SK-N-SH (cell line): Measurements from ENCODE around the gene PSMA5. TPM values are rescaled to one million over a fixed set of nuclear protein-coding genes. Genes with fewer than 3 reads are reported as not detected.

ENCODE experiments used
- CTCF ChIA-PET: fragments of 300-600, 350-600 bp; formaldehyde crosslinking; extraction: SDS; loops from one replicate; lab custom pipeline; 2021; lab: Yijun Ruan, JAX
- POLR2A ChIA-PET: fragments of 350-600 bp; sonication (Branson Sonifier 250); formaldehyde crosslinking; extraction: SDS; loops from one replicate; lab custom pipeline; 2020; ENCODE audit warnings: antibody characterized with exemption, inconsistent platforms; lab: Yijun Ruan, JAX
- DNase-seq: peaks from one replicate; pipeline ENCODE4 v3.0.0; 2012
- H2AFZ ChIP-seq: fragments of 200-600 bp; sonication (generic); 2 replicates; pipeline ENCODE4 v1.8.1; 2016; ENCODE audit warnings: antibody characterized with exemption, mild to moderate bottlenecking, low read depth
- H3F3A ChIP-seq: fragments of 200-600 bp; sonication (generic); replicated peaks from 2 replicates; pipeline ENCODE3; 2016; ENCODE audit warnings: antibody characterized with exemption, mild to moderate bottlenecking; ENCODE audit not compliant: insufficient read depth
- H3K27ac ChIP-seq, 2 experiments: fragments of 200-500 bp in 1 of 2; fragments of 200-600 bp in 1 of 2; sonication (Bioruptor generic) in 1 of 2; sonication (generic), shearing (Covaris generic) in 1 of 2; 2 replicates each; pipeline versions ENCODE4 v1.5.1 to v1.6.1; 2014 to 2016; ENCODE audit warnings: low read depth in 2 of 2, inconsistent platforms in 1 of 2, low read length in 1 of 2, mild to moderate bottlenecking in 1 of 2, mixed read lengths in 1 of 2
- H3K27me3 ChIP-seq: fragments of 200-600 bp; sonication (generic), shearing (Covaris generic); 2 replicates; pipeline ENCODE4 v1.6.1; 2016; ENCODE audit warnings: mixed run types; ENCODE audit not compliant: insufficient read depth
- H3K36me3 ChIP-seq, 2 experiments: fragments of 200-500 bp in 1 of 2; fragments of 200-600 bp in 1 of 2; sonication (Bioruptor generic) in 1 of 2; sonication (generic) in 1 of 2; replicated peaks in 1 of 2; 2 replicates each; pipeline versions ENCODE3 to v1.5.1; 2014 to 2016; ENCODE audit warnings: low read length in 1 of 2, mild to moderate bottlenecking in 1 of 2; ENCODE audit not compliant: insufficient read depth in 2 of 2, control insufficient read depth in 1 of 2
- H3K4me1 ChIP-seq, 2 experiments: fragments of 200-500 bp in 1 of 2; fragments of 200-600 bp in 1 of 2; sonication (Bioruptor generic) in 1 of 2; sonication (generic), shearing (Covaris generic) in 1 of 2; 2 replicates each; pipeline versions ENCODE4 v1.5.1 to v1.6.1; 2014 to 2016; ENCODE audit warnings: low read depth in 1 of 2, low read length in 1 of 2, mixed run types in 1 of 2; ENCODE audit not compliant: insufficient read depth in 2 of 2, control insufficient read depth in 1 of 2
- H3K4me2 ChIP-seq: fragments of 200-600 bp; sonication (generic), shearing (Covaris generic); 2 replicates; pipeline ENCODE4 v1.6.1; 2017; ENCODE audit warnings: mixed run types
- H3K4me3 ChIP-seq, 2 experiments: fragments of 200-500 bp in 1 of 2; fragments of 200-600 bp in 1 of 2; sonication (Bioruptor generic) in 1 of 2; sonication (generic), shearing (Covaris generic) in 1 of 2; 2 replicates each; pipeline versions ENCODE4 v1.5.1 to v1.8.1; 2014 to 2016; ENCODE audit warnings: low read depth in 2 of 2, inconsistent platforms in 1 of 2, low read length in 1 of 2, mild to moderate bottlenecking in 1 of 2, mixed read lengths in 1 of 2, moderate library complexity in 1 of 2
- H3K79me2 ChIP-seq: fragments of 200-600 bp; sonication (generic); 2 replicates; pipeline ENCODE4 v1.8.1; 2017; ENCODE audit warnings: mild to moderate bottlenecking; ENCODE audit not compliant: insufficient read depth
- H3K9ac ChIP-seq: fragments of 200-600 bp; sonication (generic); 2 replicates; pipeline ENCODE4 v1.6.1; 2017; ENCODE audit warnings: mixed run types
- H3K9me2 ChIP-seq: fragments of 200-600 bp; sonication (generic); 2 replicates; pipeline ENCODE4 v1.6.1; 2017; ENCODE audit warnings: mixed run types
- H3K9me3 ChIP-seq: fragments of 200-600 bp; sonication (generic); 2 replicates; pipeline ENCODE4 v1.6.1; 2017; ENCODE audit warnings: mixed run types, mild to moderate bottlenecking, moderate library complexity
- H4K20me1 ChIP-seq: fragments of 200-600 bp; sonication (generic); 2 replicates; pipeline ENCODE4 v1.6.1; 2017; ENCODE audit warnings: mild to moderate bottlenecking, mixed run types; ENCODE audit not compliant: insufficient read depth
- EP300 ChIP-seq, 2 experiments: IDR thresholded peaks; 2 replicates each; pipeline versions ENCODE4 v1.4.0 to v1.6.1; 2012; ENCODE audit warnings: borderline replicate concordance in 1 of 2, low read depth in 1 of 2, low read length in 1 of 2
- FOXM1 ChIP-seq: IDR thresholded peaks from 2 replicates; pipeline ENCODE4 v1.4.0; 2012; ENCODE audit warnings: low read depth, mild to moderate bottlenecking
- JUND ChIP-seq: IDR thresholded peaks from 2 replicates; pipeline ENCODE4 v1.4.0; 2012
- MXI1 ChIP-seq: IDR thresholded peaks from 2 replicates; pipeline ENCODE4 v1.6.1; 2012; ENCODE audit warnings: mild to moderate bottlenecking, low read depth, low read length, improper control_type of control experiment
- NFIC ChIP-seq: IDR thresholded peaks from 2 replicates; pipeline ENCODE4 v1.4.0; 2012; ENCODE audit warnings: borderline replicate concordance
- NRF1 ChIP-seq: IDR thresholded peaks from 2 replicates; pipeline ENCODE4 v1.6.1; 2012; ENCODE audit warnings: low read depth, mild to moderate bottlenecking, low read length
- RCOR1 ChIP-seq: fragments of 150-350 bp; IDR thresholded peaks from 2 replicates; pipeline ENCODE4 v1.6.1; 2017; ENCODE audit warnings: antibody characterized with exemption, low read length
- RFX5 ChIP-seq: IDR thresholded peaks from 2 replicates; pipeline ENCODE4 v1.6.1; 2012; ENCODE audit warnings: mild to moderate bottlenecking, improper control_type of control experiment, low read length
- RXRA ChIP-seq: IDR thresholded peaks from 2 replicates; pipeline ENCODE4 v1.4.0; 2012; ENCODE audit warnings: low read depth, mild to moderate bottlenecking, borderline replicate concordance
- SIN3A ChIP-seq: IDR thresholded peaks from 2 replicates; pipeline ENCODE4 v1.6.1; 2012; ENCODE audit warnings: low read depth, mild to moderate bottlenecking, low read length, moderate library complexity, borderline replicate concordance
- TAF1 ChIP-seq: IDR thresholded peaks from 2 replicates; pipeline ENCODE4 v1.6.1; 2012; ENCODE audit warnings: low read depth, mild to moderate bottlenecking, low read length, moderate library complexity, borderline replicate concordance
- TEAD4 ChIP-seq: IDR thresholded peaks from 2 replicates; pipeline ENCODE4 v1.4.0; 2012; ENCODE audit warnings: mild to moderate bottlenecking, borderline replicate concordance; ENCODE audit not compliant: insufficient read depth
- WGBS: methylation state at CpG from one replicate; pipeline ENCODE4 v1.1.6; 2017; ENCODE audit warnings: low lambda C conversion rate; 5-methylcytosine and 5-hydroxymethylcytosine counted together
- polyA plus RNA-seq, 3 experiments: library from polyadenylated mRNA; depleted of rRNA; stranded (reverse); fragments of >200 nt; gene quantifications; 2 replicates each; pipeline ENCODE4 v1.2.3, GENCODE V29; 2012
- TF ChIP-seq, protein P1 (sequence below): IDR thresholded peaks from 2 replicates; pipeline ENCODE4; 2012
- TF ChIP-seq, protein P2 (sequence below): fragments of 200-600 bp; sonication (generic); IDR thresholded peaks from 2 replicates; pipeline ENCODE4 v1.6.1; 2017; ENCODE audit warnings: antibody characterized with exemption, mild to moderate bottlenecking, moderate library complexity
- TF ChIP-seq, protein P3 (sequence below): fragments of 150-350 bp; IDR thresholded peaks from 2 replicates; pipeline ENCODE4 v1.6.1; 2016; ENCODE audit warnings: mild to moderate bottlenecking, low read depth, low read length

The PSMA5 gene
- polyA plus RNA-seq, 1 of the 3 experiments (the other 2 are of a cell fraction): 118 TPM

DNA sequence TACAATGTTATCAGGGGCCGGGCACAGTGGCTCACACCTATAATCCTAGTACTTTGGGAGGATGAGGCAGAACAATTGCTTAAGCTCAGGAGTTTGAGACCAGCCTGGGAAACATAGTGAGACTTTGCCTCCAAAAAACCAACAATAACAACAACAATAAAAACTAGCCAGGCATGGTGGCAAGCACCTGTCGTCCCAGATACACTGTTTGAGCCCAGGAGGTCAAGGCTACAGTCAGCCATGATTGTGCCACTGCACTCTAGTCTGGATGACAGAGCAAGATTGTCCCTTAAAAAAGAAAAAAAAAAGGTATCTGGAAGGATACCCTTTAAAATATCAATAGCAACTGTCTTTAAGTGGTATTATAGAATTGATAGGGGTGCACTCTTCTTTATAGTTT is 44.7 kb downstream of the PSMA5 start:
- Histone ChIP-seq H4K20me1 (no peaks in the 10 kb centered on the region), H3K36me3 (no peaks in the 10 kb centered on the region), H3K4me1 (peaks cover 10 to 18% of the 10 kb centered on the region in 2 experiments; a peak in 3 of 4 replicates), H3F3A (peaks cover 9% of the 10 kb centered on the region), H3K4me3 (no peak overlapping the region), H3K4me2 (no peak overlapping the region), H3K9ac (no peak overlapping the region), H2AFZ (no peak overlapping the region), H3K9me3 (no peaks in the 10 kb centered on the region), H3K27ac (no peak overlapping the region), H3K79me2 (peaks cover 42% of the 10 kb centered on the region), H3K9me2 (no peaks in the 10 kb centered on the region), H3K27me3 (no peaks in the 10 kb centered on the region)
- DNase-seq: no peak
- TF ChIP-seq NFIC: no peak
- no peak for TF ChIP-seq SIN3A
- no peak for TF ChIP-seq TAF1
- TF ChIP-seq RXRA: no peak
- TF ChIP-seq JUND: no peak
- no peak for TF ChIP-seq RCOR1
- no peak for TF ChIP-seq NRF1
- TF ChIP-seq TEAD4: no peak
- no peak for TF ChIP-seq MXI1
- TF ChIP-seq FOXM1: no peak
- TF ChIP-seq, protein P1, sequence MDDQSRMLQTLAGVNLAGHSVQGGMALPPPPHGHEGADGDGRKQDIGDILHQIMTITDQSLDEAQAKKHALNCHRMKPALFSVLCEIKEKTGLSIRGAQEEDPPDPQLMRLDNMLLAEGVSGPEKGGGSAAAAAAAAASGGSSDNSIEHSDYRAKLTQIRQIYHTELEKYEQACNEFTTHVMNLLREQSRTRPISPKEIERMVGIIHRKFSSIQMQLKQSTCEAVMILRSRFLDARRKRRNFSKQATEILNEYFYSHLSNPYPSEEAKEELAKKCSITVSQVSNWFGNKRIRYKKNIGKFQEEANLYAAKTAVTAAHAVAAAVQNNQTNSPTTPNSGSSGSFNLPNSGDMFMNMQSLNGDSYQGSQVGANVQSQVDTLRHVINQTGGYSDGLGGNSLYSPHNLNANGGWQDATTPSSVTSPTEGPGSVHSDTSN: no peak
- no peak for TF ChIP-seq RFX5
- WGBS: 100% methylated on average over 2 of the region's 2 CpGs
- ChIA-PET POLR2A (no interaction called here), CTCF (interaction anchor here (1.3 kb wide), 1 partner anchor 9 kb away, joined by 7 read pairs; no protein-coding TSS in a partner anchor)

DNA sequence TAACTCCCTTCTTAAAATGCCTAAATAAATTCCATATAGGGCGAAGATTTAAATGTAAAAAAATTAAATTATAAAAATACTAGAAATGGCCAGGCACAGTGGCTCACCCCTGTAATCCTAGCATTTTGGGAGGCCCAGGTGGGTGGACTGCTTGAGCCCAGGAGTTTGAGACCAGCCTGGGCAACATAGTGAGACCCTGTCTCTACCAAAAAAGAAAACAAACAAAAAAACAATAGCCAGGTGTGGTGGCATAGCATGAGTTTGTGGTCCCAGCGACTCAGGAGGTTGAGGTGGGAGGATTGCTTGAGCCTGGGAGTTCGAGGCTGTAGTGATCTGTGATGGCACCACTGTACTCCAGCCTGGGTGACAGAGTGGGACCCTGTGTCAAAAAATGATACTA is 46.3 kb downstream of the PSMA5 start:
- peaks cover 29% of the 10 kb centered on the region for H3K79me2 ChIP-seq
- no peaks in the 10 kb centered on the region for H3K9me3 ChIP-seq
- 90% methylated on average over 3 of the region's 3 CpGs for WGBS
- H3F3A ChIP-seq: peaks cover 18% of the 10 kb centered on the region
- no peaks in the 10 kb centered on the region for H3K9me2 ChIP-seq
- ChIA-PET POLR2A (no interaction called here), CTCF (interaction anchor here (0.9 to 3.0 kb wide), 3 partner anchors 19 to 267 kb away, joined by 3 to 10 read pairs (median 4); no protein-coding TSS in a partner anchor)
- no peaks in the 10 kb centered on the region for H3K36me3 ChIP-seq
- H2AFZ ChIP-seq: no peak overlapping the region
- TF ChIP-seq, protein P2, sequence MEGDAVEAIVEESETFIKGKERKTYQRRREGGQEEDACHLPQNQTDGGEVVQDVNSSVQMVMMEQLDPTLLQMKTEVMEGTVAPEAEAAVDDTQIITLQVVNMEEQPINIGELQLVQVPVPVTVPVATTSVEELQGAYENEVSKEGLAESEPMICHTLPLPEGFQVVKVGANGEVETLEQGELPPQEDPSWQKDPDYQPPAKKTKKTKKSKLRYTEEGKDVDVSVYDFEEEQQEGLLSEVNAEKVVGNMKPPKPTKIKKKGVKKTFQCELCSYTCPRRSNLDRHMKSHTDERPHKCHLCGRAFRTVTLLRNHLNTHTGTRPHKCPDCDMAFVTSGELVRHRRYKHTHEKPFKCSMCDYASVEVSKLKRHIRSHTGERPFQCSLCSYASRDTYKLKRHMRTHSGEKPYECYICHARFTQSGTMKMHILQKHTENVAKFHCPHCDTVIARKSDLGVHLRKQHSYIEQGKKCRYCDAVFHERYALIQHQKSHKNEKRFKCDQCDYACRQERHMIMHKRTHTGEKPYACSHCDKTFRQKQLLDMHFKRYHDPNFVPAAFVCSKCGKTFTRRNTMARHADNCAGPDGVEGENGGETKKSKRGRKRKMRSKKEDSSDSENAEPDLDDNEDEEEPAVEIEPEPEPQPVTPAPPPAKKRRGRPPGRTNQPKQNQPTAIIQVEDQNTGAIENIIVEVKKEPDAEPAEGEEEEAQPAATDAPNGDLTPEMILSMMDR: no peak
- TF ChIP-seq TAF1 (no peak), SIN3A (no peak), NFIC (no peak), EP300 (IDR thresholded peaks at IDR 0.05; ENCODE audit: borderline replicate concordance in 1 of 2, low read depth in 1 of 2, low read length in 1 of 2) (no peak)
- TF ChIP-seq, protein P1: no peak
- TF ChIP-seq, protein P3, sequence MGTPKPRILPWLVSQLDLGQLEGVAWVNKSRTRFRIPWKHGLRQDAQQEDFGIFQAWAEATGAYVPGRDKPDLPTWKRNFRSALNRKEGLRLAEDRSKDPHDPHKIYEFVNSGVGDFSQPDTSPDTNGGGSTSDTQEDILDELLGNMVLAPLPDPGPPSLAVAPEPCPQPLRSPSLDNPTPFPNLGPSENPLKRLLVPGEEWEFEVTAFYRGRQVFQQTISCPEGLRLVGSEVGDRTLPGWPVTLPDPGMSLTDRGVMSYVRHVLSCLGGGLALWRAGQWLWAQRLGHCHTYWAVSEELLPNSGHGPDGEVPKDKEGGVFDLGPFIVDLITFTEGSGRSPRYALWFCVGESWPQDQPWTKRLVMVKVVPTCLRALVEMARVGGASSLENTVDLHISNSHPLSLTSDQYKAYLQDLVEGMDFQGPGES: no peak
- H3K27ac ChIP-seq: no peak overlapping the region
- no peak overlapping the region for H3K4me3 ChIP-seq
- no peaks in the 10 kb centered on the region for H4K20me1 ChIP-seq
- no peak for DNase-seq
- no peaks in the 10 kb centered on the region for H3K27me3 ChIP-seq
- H3K4me1 ChIP-seq: peaks cover 10 to 18% of the 10 kb centered on the region in 2 experiments; a peak in 3 of 4 replicates
- H3K9ac ChIP-seq: no peak overlapping the region
- no peak overlapping the region for H3K4me2 ChIP-seq
